ENCODE measurements around the gene PDCD4.

Gene PDCD4

GRCh38 chr10:110919349-110919931 lies 47.7 kb downstream of the PDCD4 start, which contains the start of gene SHOC2:
Gene SHOC2 (plus strand): TSS chr10:110919604. CDS start chr10:110964359, 44,755 bp downstream.
- DNase-seq (ENCODE audit: low read depth in 2 of 2) = peak in 1 of 2 donors; percentile 96

- DNase-seq (ENCODE audit: low read depth in 2 of 2) = no peak
These were observed 48.5 kb downstream of the PDCD4 start for GRCh38 chr10:110919971-110920881.

- DNase-seq (ENCODE audit: low read depth in 2 of 2) = no peak
These were observed 52.2 kb downstream of the PDCD4 start for GRCh38 chr10:110923856-110924493.

- no peak for DNase-seq (ENCODE audit: low read depth in 2 of 2)
These were observed 55.7 kb downstream of the PDCD4 start for GRCh38 chr10:110927461-110927860.

- no peak for DNase-seq (ENCODE audit: low read depth in 2 of 2)
These were observed 60.1 kb downstream of the PDCD4 start for GRCh38 chr10:110931769-110932381.

GRCh38 chr10:110932505-110933180 lies 60.9 kb downstream of the PDCD4 start:
- no peak for DNase-seq (ENCODE audit: low read depth in 2 of 2)

GRCh38 chr10:110936757-110937156 lies 65.0 kb downstream of the PDCD4 start:
- no peak for DNase-seq (ENCODE audit: low read depth in 2 of 2)

- DNase-seq (ENCODE audit: low read depth in 2 of 2) = no peak
These were observed 67.7 kb downstream of the PDCD4 start for GRCh38 chr10:110939419-110939818.

GRCh38 chr10:110944792-110945396 lies 73.2 kb downstream of the PDCD4 start:
- no peak for DNase-seq (ENCODE audit: low read depth in 2 of 2)

GRCh38 chr10:110946496-110946895 lies 74.8 kb downstream of the PDCD4 start:
- DNase-seq (ENCODE audit: low read depth in 2 of 2) = no peak

- no peak for DNase-seq (ENCODE audit: low read depth in 2 of 2)
These were observed 75.4 kb downstream of the PDCD4 start for GRCh38 chr10:110947061-110947595.
